ENCODE data around the gene UFC1. TPM values are rescaled to one million over a fixed set of nuclear protein-coding genes. Genes with fewer than 3 reads are reported as not detected.

The UFC1 gene
- total and polyA plus RNA-seq, 2 of the 13 experiments (the other 11 are each of a cell fraction or from before 2014, with no cell fraction given): 72.8 to 85.2 TPM

DNA sequence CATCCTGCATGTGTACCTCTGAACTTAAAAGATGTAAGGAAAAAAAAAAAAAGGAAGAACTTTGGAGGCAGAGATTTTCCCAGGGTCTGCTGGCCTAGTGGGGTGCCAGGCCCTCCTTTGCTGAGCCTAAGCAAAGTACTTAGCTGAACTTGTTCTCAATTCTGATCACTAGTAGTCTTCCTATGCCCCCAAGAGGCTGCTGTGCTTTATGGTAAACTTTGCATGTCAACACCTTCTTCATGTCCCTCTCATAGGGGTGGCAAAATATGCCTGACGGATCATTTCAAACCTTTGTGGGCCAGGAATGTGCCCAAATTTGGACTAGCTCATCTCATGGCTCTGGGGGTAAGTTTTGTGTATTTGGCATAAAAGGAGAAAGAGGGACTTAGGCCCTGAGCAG lies 4.1 kb downstream of the UFC1 start (continued):
- TF ChIP-seq, protein P1, sequence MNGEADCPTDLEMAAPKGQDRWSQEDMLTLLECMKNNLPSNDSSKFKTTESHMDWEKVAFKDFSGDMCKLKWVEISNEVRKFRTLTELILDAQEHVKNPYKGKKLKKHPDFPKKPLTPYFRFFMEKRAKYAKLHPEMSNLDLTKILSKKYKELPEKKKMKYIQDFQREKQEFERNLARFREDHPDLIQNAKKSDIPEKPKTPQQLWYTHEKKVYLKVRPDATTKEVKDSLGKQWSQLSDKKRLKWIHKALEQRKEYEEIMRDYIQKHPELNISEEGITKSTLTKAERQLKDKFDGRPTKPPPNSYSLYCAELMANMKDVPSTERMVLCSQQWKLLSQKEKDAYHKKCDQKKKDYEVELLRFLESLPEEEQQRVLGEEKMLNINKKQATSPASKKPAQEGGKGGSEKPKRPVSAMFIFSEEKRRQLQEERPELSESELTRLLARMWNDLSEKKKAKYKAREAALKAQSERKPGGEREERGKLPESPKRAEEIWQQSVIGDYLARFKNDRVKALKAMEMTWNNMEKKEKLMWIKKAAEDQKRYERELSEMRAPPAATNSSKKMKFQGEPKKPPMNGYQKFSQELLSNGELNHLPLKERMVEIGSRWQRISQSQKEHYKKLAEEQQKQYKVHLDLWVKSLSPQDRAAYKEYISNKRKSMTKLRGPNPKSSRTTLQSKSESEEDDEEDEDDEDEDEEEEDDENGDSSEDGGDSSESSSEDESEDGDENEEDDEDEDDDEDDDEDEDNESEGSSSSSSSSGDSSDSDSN (CRISPR knock-in tag; IDR thresholded peaks at IDR 0.05): no peak
- TF ChIP-seq, protein P2, sequence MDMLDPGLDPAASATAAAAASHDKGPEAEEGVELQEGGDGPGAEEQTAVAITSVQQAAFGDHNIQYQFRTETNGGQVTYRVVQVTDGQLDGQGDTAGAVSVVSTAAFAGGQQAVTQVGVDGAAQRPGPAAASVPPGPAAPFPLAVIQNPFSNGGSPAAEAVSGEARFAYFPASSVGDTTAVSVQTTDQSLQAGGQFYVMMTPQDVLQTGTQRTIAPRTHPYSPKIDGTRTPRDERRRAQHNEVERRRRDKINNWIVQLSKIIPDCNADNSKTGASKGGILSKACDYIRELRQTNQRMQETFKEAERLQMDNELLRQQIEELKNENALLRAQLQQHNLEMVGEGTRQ (IDR thresholded peaks at IDR 0.05; ENCODE audit: low read depth, low read length): no peak
- TF ChIP-seq, protein P2 (CRISPR knock-in tag; IDR thresholded peaks at IDR 0.05; ENCODE audit: borderline replicate concordance): no peak
- TF ChIP-seq ELF1 (CRISPR knock-in tag; IDR thresholded peaks at IDR 0.05) (no peak), ZNF256 (CRISPR knock-in tag; conservative IDR thresholded peaks at IDR 0.05) (no peak), POLR2A (IDR thresholded peaks at IDR 0.05; ENCODE audit: insufficient read depth in 1 of 2, low read depth in 2 of 2, low read length in 2 of 2) (no peak), MIER3 (CRISPR knock-in tag; IDR thresholded peaks at IDR 0.05; ENCODE audit: borderline replicate concordance) (no peak), CHD4 (IDR thresholded peaks at IDR 0.05; ENCODE audit: borderline replicate concordance, low read length) (no peak), HOXD1 (CRISPR knock-in tag; IDR thresholded peaks at IDR 0.05) (no peak)
- TF ChIP-seq, protein P3, sequence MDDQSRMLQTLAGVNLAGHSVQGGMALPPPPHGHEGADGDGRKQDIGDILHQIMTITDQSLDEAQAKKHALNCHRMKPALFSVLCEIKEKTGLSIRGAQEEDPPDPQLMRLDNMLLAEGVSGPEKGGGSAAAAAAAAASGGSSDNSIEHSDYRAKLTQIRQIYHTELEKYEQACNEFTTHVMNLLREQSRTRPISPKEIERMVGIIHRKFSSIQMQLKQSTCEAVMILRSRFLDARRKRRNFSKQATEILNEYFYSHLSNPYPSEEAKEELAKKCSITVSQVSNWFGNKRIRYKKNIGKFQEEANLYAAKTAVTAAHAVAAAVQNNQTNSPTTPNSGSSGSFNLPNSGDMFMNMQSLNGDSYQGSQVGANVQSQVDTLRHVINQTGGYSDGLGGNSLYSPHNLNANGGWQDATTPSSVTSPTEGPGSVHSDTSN (CRISPR knock-in tag; IDR thresholded peaks at IDR 0.05; ENCODE audit: borderline replicate concordance): no peak
- TF ChIP-seq, protein P4, sequence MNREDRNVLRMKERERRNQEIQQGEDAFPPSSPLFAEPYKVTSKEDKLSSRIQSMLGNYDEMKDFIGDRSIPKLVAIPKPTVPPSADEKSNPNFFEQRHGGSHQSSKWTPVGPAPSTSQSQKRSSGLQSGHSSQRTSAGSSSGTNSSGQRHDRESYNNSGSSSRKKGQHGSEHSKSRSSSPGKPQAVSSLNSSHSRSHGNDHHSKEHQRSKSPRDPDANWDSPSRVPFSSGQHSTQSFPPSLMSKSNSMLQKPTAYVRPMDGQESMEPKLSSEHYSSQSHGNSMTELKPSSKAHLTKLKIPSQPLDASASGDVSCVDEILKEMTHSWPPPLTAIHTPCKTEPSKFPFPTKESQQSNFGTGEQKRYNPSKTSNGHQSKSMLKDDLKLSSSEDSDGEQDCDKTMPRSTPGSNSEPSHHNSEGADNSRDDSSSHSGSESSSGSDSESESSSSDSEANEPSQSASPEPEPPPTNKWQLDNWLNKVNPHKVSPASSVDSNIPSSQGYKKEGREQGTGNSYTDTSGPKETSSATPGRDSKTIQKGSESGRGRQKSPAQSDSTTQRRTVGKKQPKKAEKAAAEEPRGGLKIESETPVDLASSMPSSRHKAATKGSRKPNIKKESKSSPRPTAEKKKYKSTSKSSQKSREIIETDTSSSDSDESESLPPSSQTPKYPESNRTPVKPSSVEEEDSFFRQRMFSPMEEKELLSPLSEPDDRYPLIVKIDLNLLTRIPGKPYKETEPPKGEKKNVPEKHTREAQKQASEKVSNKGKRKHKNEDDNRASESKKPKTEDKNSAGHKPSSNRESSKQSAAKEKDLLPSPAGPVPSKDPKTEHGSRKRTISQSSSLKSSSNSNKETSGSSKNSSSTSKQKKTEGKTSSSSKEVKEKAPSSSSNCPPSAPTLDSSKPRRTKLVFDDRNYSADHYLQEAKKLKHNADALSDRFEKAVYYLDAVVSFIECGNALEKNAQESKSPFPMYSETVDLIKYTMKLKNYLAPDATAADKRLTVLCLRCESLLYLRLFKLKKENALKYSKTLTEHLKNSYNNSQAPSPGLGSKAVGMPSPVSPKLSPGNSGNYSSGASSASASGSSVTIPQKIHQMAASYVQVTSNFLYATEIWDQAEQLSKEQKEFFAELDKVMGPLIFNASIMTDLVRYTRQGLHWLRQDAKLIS (CRISPR knock-in tag; IDR thresholded peaks at IDR 0.05): no peak
- TF ChIP-seq, protein P5, sequence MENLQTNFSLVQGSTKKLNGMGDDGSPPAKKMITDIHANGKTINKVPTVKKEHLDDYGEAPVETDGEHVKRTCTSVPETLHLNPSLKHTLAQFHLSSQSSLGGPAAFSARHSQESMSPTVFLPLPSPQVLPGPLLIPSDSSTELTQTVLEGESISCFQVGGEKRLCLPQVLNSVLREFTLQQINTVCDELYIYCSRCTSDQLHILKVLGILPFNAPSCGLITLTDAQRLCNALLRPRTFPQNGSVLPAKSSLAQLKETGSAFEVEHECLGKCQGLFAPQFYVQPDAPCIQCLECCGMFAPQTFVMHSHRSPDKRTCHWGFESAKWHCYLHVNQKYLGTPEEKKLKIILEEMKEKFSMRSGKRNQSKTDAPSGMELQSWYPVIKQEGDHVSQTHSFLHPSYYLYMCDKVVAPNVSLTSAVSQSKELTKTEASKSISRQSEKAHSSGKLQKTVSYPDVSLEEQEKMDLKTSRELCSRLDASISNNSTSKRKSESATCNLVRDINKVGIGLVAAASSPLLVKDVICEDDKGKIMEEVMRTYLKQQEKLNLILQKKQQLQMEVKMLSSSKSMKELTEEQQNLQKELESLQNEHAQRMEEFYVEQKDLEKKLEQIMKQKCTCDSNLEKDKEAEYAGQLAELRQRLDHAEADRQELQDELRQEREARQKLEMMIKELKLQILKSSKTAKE (CRISPR knock-in tag; IDR thresholded peaks at IDR 0.05; ENCODE audit: borderline replicate concordance): no peak

Data from HepG2 (cell line).